GM21528 (cell line): ENCODE data around the gene VPS8.

Experiments used
- ATAC-seq: cut with Tn5 transposase; IDR thresholded peaks from one replicate; pipeline ENCODE4 v1.9.1; 2021; ENCODE audit warnings: mild to moderate bottlenecking, moderate library complexity; ENCODE audit not compliant: unreplicated experiment, low FRiP score

Gene VPS8

GRCh38 chr3:184784731-184785500 is 27.1 kb upstream of the VPS8 start:
- no peak for ATAC-seq

- no peak for ATAC-seq
These were observed 26.1 kb upstream of the VPS8 start for GRCh38 chr3:184785890-184786279.

- no peak for ATAC-seq
These were observed 25.6 kb upstream of the VPS8 start for GRCh38 chr3:184786280-184786941.

- no peak for ATAC-seq
These were observed 23.2 kb upstream of the VPS8 start for GRCh38 chr3:184788751-184789150.

- no peak for ATAC-seq
These were observed 22.5 kb upstream of the VPS8 start for GRCh38 chr3:184789314-184789998.

- no peak for ATAC-seq
These were observed 20.8 kb upstream of the VPS8 start for GRCh38 chr3:184791171-184791570.

GRCh38 chr3:184795522-184796190 is 16.3 kb upstream of the VPS8 start:
- no peak for ATAC-seq

- no peak for ATAC-seq
These were observed 15.4 kb upstream of the VPS8 start for GRCh38 chr3:184796551-184796950.

GRCh38 chr3:184796954-184797353 is 15.0 kb upstream of the VPS8 start:
- no peak for ATAC-seq

GRCh38 chr3:184798120-184798519 is 13.8 kb upstream of the VPS8 start:
- ATAC-seq, result no peak

GRCh38 chr3:184800349-184800930 is 11.5 kb upstream of the VPS8 start:
- no peak for ATAC-seq

- ATAC-seq, result no peak
These were observed 10.7 kb upstream of the VPS8 start for GRCh38 chr3:184801241-184801785.

GRCh38 chr3:184802150-184802549 is 9.8 kb upstream of the VPS8 start:
- no peak for ATAC-seq

GRCh38 chr3:184804801-184805200 is 7.2 kb upstream of the VPS8 start:
- no peak for ATAC-seq

GRCh38 chr3:184805351-184806038 is 6.5 kb upstream of the VPS8 start:
- ATAC-seq, result no peak

- ATAC-seq, result no peak
These were observed 5.2 kb upstream of the VPS8 start for GRCh38 chr3:184806567-184807271.

GRCh38 chr3:184807549-184807948 is 4.4 kb upstream of the VPS8 start:
- no peak for ATAC-seq

- ATAC-seq, result no peak
These were observed 3.9 kb upstream of the VPS8 start for GRCh38 chr3:184808021-184808420.

- no peak for ATAC-seq
These were observed 1.8 kb upstream of the VPS8 start for GRCh38 chr3:184810146-184810545.
